H9 (cell line): ENCODE results near the gene ABCE1. TPM values are rescaled to one million over a fixed set of nuclear protein-coding genes. Genes with fewer than 3 reads are reported as not detected.

Experiments
- DNase-seq: peaks from one replicate; pipeline ENCODE4 v3.0.0-alpha.2; 2017
- H2AFZ ChIP-seq: one replicate; pipeline ENCODE4 v1.6.1; 2013; ENCODE audit warnings: mild to moderate bottlenecking, low read length, control low read depth, moderate library complexity
- H2AK5ac ChIP-seq: 2 replicates; pipeline ENCODE4 v1.6.1; 2013; ENCODE audit warnings: low read length, control low read depth, mixed read lengths; ENCODE audit not compliant: insufficient read length
- H2BK120ac ChIP-seq: one replicate; pipeline ENCODE4 v1.6.1; 2013; ENCODE audit warnings: low read depth, mild to moderate bottlenecking, low read length, control low read depth, inconsistent platforms; ENCODE audit not compliant: poor library complexity, severe bottlenecking
- H2BK12ac ChIP-seq: 2 replicates; pipeline ENCODE4 v1.6.1; 2013; ENCODE audit warnings: low read length, control low read depth, mixed read lengths, low read depth; ENCODE audit not compliant: insufficient read length
- H2BK15ac ChIP-seq: 2 replicates; pipeline ENCODE4 v1.6.1; 2013; ENCODE audit warnings: low read depth, low read length, control low read depth
- H2BK20ac ChIP-seq: one replicate; pipeline ENCODE4 v1.6.1; 2013; ENCODE audit warnings: low read depth, mild to moderate bottlenecking, low read length, control low read depth, inconsistent platforms; ENCODE audit not compliant: poor library complexity, severe bottlenecking
- H2BK5ac ChIP-seq: 2 replicates; pipeline ENCODE4 v1.6.1; 2013; ENCODE audit warnings: low read length, control low read depth, mixed read lengths; ENCODE audit not compliant: insufficient read length
- H3K14ac ChIP-seq: 2 replicates; pipeline ENCODE4 v1.6.1; 2013; ENCODE audit warnings: low read length, control low read depth; ENCODE audit not compliant: insufficient read depth
- H3K18ac ChIP-seq: 2 replicates; pipeline ENCODE4 v1.6.1; 2013; ENCODE audit warnings: low read depth, mild to moderate bottlenecking, mixed read lengths, low read length, control low read depth; ENCODE audit not compliant: insufficient read length
- H3K23ac ChIP-seq: 2 replicates; pipeline ENCODE4 v1.6.1; 2013; ENCODE audit warnings: low read length, control low read depth, mixed read lengths, low read depth; ENCODE audit not compliant: insufficient read length
- H3K23me2 ChIP-seq: 2 replicates; pipeline ENCODE4 v1.6.1; 2013; ENCODE audit warnings: low read depth, mild to moderate bottlenecking, mixed read lengths, low read length, control low read depth; ENCODE audit not compliant: insufficient read length, poor library complexity, severe bottlenecking
- H3K27ac ChIP-seq: 2 replicates; pipeline ENCODE4 v1.5.1; 2013; ENCODE audit warnings: low read length, control low read depth, mixed read lengths, low read depth; ENCODE audit not compliant: insufficient read length
- H3K27me3 ChIP-seq: 2 replicates; pipeline ENCODE4 v1.6.1; 2013; ENCODE audit warnings: low read length, control low read depth, inconsistent platforms; ENCODE audit not compliant: insufficient read depth
- H3K4ac ChIP-seq: 2 replicates; pipeline ENCODE4 v1.6.1; 2013; ENCODE audit warnings: low read depth, mild to moderate bottlenecking, control low read depth, inconsistent platforms, low read length, moderate library complexity
- H3K4me1 ChIP-seq: 2 replicates; pipeline ENCODE4 v1.6.1; 2013; ENCODE audit warnings: low read length, control low read depth, inconsistent platforms; ENCODE audit not compliant: insufficient read depth
- H3K4me2 ChIP-seq: 2 replicates; pipeline ENCODE4 v1.6.1; 2013; ENCODE audit warnings: low read length, control low read depth, mixed read lengths; ENCODE audit not compliant: insufficient read length, insufficient read depth
- H3K56ac ChIP-seq: 2 replicates; pipeline ENCODE4 v1.6.1; 2013; ENCODE audit warnings: low read depth, mild to moderate bottlenecking, mixed read lengths, low read length, control low read depth; ENCODE audit not compliant: insufficient read length
- H3K79me1 ChIP-seq: 2 replicates; pipeline ENCODE4 v1.6.1; 2013; ENCODE audit warnings: low read depth, mild to moderate bottlenecking, moderate library complexity, low read length, control low read depth, inconsistent platforms; ENCODE audit not compliant: insufficient read depth, poor library complexity, severe bottlenecking
- H3K79me2 ChIP-seq: 2 replicates; pipeline ENCODE4 v1.6.1; 2013; ENCODE audit warnings: low read length, control low read depth, inconsistent platforms; ENCODE audit not compliant: insufficient read depth
- H3K9ac ChIP-seq: 2 replicates; pipeline ENCODE4 v1.6.1; 2013; ENCODE audit warnings: low read length, control low read depth, mixed read lengths; ENCODE audit not compliant: insufficient read length; ENCODE audit errors: extremely low read depth
- H3K9me3 ChIP-seq: one replicate; pipeline ENCODE4 v1.6.1; 2013; ENCODE audit warnings: low read depth, low read length, inconsistent platforms; ENCODE audit not compliant: control insufficient read depth
- H3T11ph ChIP-seq: one replicate; pipeline ENCODE4 v1.6.1; 2013; ENCODE audit warnings: mild to moderate bottlenecking, low read length, control low read depth, inconsistent platforms
- H4K20me1 ChIP-seq: one replicate; pipeline ENCODE4 v1.6.1; 2013; ENCODE audit not compliant: control insufficient read depth, insufficient read length, insufficient read depth
- H4K5ac ChIP-seq: 2 replicates; pipeline ENCODE4 v1.6.1; 2013; ENCODE audit warnings: low read depth, mild to moderate bottlenecking, mixed read lengths, low read length, control low read depth; ENCODE audit not compliant: insufficient read length
- H4K8ac ChIP-seq: replicated peaks from 2 replicates; pipeline ENCODE4 v1.6.1; 2013; ENCODE audit warnings: low read length, control low read depth, mixed read lengths, low read depth; ENCODE audit not compliant: insufficient read length
- H4K91ac ChIP-seq: 2 replicates; pipeline ENCODE4 v1.6.1; 2013; ENCODE audit warnings: low read depth, mild to moderate bottlenecking, moderate library complexity, mixed read lengths, low read length, control low read depth; ENCODE audit not compliant: insufficient read length
- H3K27ac Mint-ChIP-seq, 3 experiments: 2 replicates in 2 of 3; 3 replicates in 1 of 3; pipeline ENCODE4 v1.8.0; 2020 to 2021; ENCODE audit warnings: mixed read lengths in 3 of 3, mild to moderate bottlenecking in 1 of 3, moderate library complexity in 1 of 3
- H3K27me3 Mint-ChIP-seq: 2 replicates; pipeline ENCODE4 v1.8.0; 2021; ENCODE audit warnings: low read depth, mild to moderate bottlenecking, moderate library complexity, mixed read lengths
- H3K36me3 Mint-ChIP-seq, 3 experiments: 2 replicates in 2 of 3; 3 replicates in 1 of 3; pipeline ENCODE4 v1.8.0; 2020 to 2021; ENCODE audit warnings: low read depth in 3 of 3, mixed read lengths in 3 of 3; ENCODE audit not compliant: insufficient read depth in 1 of 3
- H3K4me1 Mint-ChIP-seq, 2 experiments: 2 replicates each; pipeline ENCODE4 v1.8.0; 2020; ENCODE audit warnings: mixed read lengths in 2 of 2
- H3K4me3 Mint-ChIP-seq, 2 experiments: 2 replicates in 1 of 2; 3 replicates in 1 of 2; pipeline ENCODE4 v1.8.0; 2020 to 2021; ENCODE audit warnings: mild to moderate bottlenecking in 2 of 2, mixed read lengths in 2 of 2, moderate library complexity in 1 of 2
- H3K9me3 Mint-ChIP-seq, 2 experiments: 2 replicates in 1 of 2; 3 replicates in 1 of 2; pipeline ENCODE4 v1.8.0; 2020; ENCODE audit warnings: mild to moderate bottlenecking in 2 of 2, mixed read lengths in 2 of 2, moderate library complexity in 1 of 2
- CTCF ChIP-seq: fragments of 200-600 bp; sonication (generic); conservative IDR thresholded peaks from 3 replicates; pipeline ENCODE4 v1.8.0; 2021; ENCODE audit warnings: antibody characterized with exemption, mild to moderate bottlenecking
- whole genome bisulfite sequencing: extraction: QIAGEN DNeasy Blood & Tissue Kit; methylation state at CpG from one replicate; pipeline ENCODE4 v1.1.7; 2013; ENCODE audit warnings: missing lambda C conversion rate, low lambda C conversion rate, mixed read lengths; ENCODE audit not compliant: insufficient read length; ENCODE audit errors: extremely low coverage; 5-methylcytosine and 5-hydroxymethylcytosine counted together
- total RNA-seq: library from RNA; stranded (reverse); gene quantifications from 2 replicates; pipeline ENCODE4 v1.2.1, GENCODE V29; 2021

ABCE1 gene
- total RNA-seq, 1 experiment from 2014 or later: 112 TPM

- H3K9me3 Mint-ChIP-seq: no peaks in the 10 kb centered on the region
- no peak overlapping the region for H2AK5ac ChIP-seq
- H3K27ac Mint-ChIP-seq: no peak overlapping the region
- no peaks in the 10 kb centered on the region for H3K4me1 ChIP-seq
- no peaks in the 10 kb centered on the region for H3K9me3 ChIP-seq
- H3K79me2 ChIP-seq: no peaks in the 10 kb centered on the region
- TF ChIP-seq CTCF: no peak
- no peaks in the 10 kb centered on the region for H3K79me1 ChIP-seq
- no peaks in the 10 kb centered on the region for H3K27me3 Mint-ChIP-seq
- no peak overlapping the region for H3K56ac ChIP-seq
- no peak overlapping the region for H3K9ac ChIP-seq
- no peak overlapping the region for H2BK15ac ChIP-seq
- H3K18ac ChIP-seq: no peak overlapping the region
- H2BK20ac ChIP-seq: no peak overlapping the region
- no CpG with 5 or more reads among the region's 3 CpGs for WGBS
- H3K27ac ChIP-seq: no peak overlapping the region
- no peaks in the 10 kb centered on the region for H4K20me1 ChIP-seq
- no peak overlapping the region for H3K23ac ChIP-seq
- no peak overlapping the region for H2BK12ac ChIP-seq
- H3K27me3 ChIP-seq: no peaks in the 10 kb centered on the region
- H2AFZ ChIP-seq: no peak overlapping the region
- peaks cover 39 to 81% (median 71%) of the 10 kb centered on the region in 3 experiments; a peak in 6 of 7 replicates for H3K36me3 Mint-ChIP-seq
- no peaks in the 10 kb centered on the region for H3K23me2 ChIP-seq
- no peak overlapping the region for H4K91ac ChIP-seq
- no peak overlapping the region for H4K8ac ChIP-seq
- no peak overlapping the region for H3K14ac ChIP-seq
- H3T11ph ChIP-seq: no peak overlapping the region
- no peak overlapping the region for H2BK5ac ChIP-seq
- H3K4me2 ChIP-seq: no peak overlapping the region
- no peak overlapping the region for H2BK120ac ChIP-seq
- no peaks in the 10 kb centered on the region for H3K4me1 Mint-ChIP-seq
- no peak overlapping the region for H3K4ac ChIP-seq
- DNase-seq: no peak
- H4K5ac ChIP-seq: no peak overlapping the region
- no peak overlapping the region for H3K4me3 Mint-ChIP-seq
Observed at GRCh38 chr4:145148980-145149379, 50.9 kb downstream of the ABCE1 start.
